ENCODE data around the gene AGR2. TPM values are rescaled to one million over a fixed set of nuclear protein-coding genes. Genes with fewer than 3 reads are reported as not detected.

AGR2 gene
- total RNA-seq, 4 donors from 2014 or later = not detected

- Histone ChIP-seq H3K4me1 (no peaks in the 10 kb centered on the region), H3K27me3 (no peaks in the 10 kb centered on the region), H3K9me3 (no peaks in the 10 kb centered on the region), H3K27ac (no peak overlapping the region), H3K4me3 (no peak overlapping the region), H3K36me3 (no peaks in the 10 kb centered on the region)
- DNase-seq (ENCODE audit: low spot score in 2 of 2) = no peak
- WGBS, 2 donors = 70 to 83% methylated on average over 3 of the region's 3 CpGs
- TF ChIP-seq POLR2A (IDR thresholded peaks at IDR 0.05) (no peak), EP300 (IDR thresholded peaks at IDR 0.05) (no peak), CTCF (IDR thresholded peaks at IDR 0.05) (no peak)
Observed at GRCh38 chr7:16805441-16805840, 642 bp upstream of the AGR2 start.

- WGBS, 2 donors = 85 to 86% methylated on average over 7 of the region's 7 CpGs
- TF ChIP-seq EP300 (IDR thresholded peaks at IDR 0.05) (no peak), CTCF (IDR thresholded peaks at IDR 0.05) (no peak), POLR2A (IDR thresholded peaks at IDR 0.05) (no peak)
- H3K36me3 ChIP-seq = no peaks in the 10 kb centered on the region
- no peaks in the 10 kb centered on the region for H3K4me1 ChIP-seq
- no peak overlapping the region for H3K27ac ChIP-seq
- H3K27me3 ChIP-seq = no peaks in the 10 kb centered on the region
- H3K4me3 ChIP-seq = no peak overlapping the region
- no peaks in the 10 kb centered on the region for H3K9me3 ChIP-seq
- DNase-seq (ENCODE audit: low spot score in 2 of 2) = no peak
Observed at GRCh38 chr7:16803881-16804673, 722 bp downstream of the AGR2 start.

GRCh38 chr7:16803125-16803524 lies 1.7 kb downstream of the AGR2 start:
- WGBS, 2 donors = 91 to 93% methylated on average over 4 of the region's 4 CpGs
- Histone ChIP-seq H3K4me1 (no peaks in the 10 kb centered on the region), H3K4me3 (no peak overlapping the region), H3K27me3 (no peaks in the 10 kb centered on the region), H3K9me3 (no peaks in the 10 kb centered on the region), H3K27ac (no peak overlapping the region), H3K36me3 (no peaks in the 10 kb centered on the region)
- DNase-seq (ENCODE audit: low spot score in 2 of 2) = no peak
- no peak for TF ChIP-seq CTCF (IDR thresholded peaks at IDR 0.05)
- TF ChIP-seq POLR2A (IDR thresholded peaks at IDR 0.05) = no peak
- TF ChIP-seq EP300 (IDR thresholded peaks at IDR 0.05) = no peak

- no peak for TF ChIP-seq EP300 (IDR thresholded peaks at IDR 0.05)
- Histone ChIP-seq H3K27ac (no peak overlapping the region), H3K4me3 (no peak overlapping the region), H3K36me3 (no peaks in the 10 kb centered on the region), H3K9me3 (no peaks in the 10 kb centered on the region), H3K4me1 (no peaks in the 10 kb centered on the region), H3K27me3 (no peaks in the 10 kb centered on the region)
- DNase-seq (ENCODE audit: low spot score in 2 of 2) = no peak
- WGBS, 2 donors = 90 to 96% methylated on average over 4 of the region's 4 CpGs
Observed at GRCh38 chr7:16801579-16801978, 3.2 kb downstream of the AGR2 start.

- DNase-seq (ENCODE audit: low spot score in 2 of 2) = no peak
- Histone ChIP-seq H3K4me1 (no peaks in the 10 kb centered on the region), H3K27ac (no peak overlapping the region), H3K4me3 (no peak overlapping the region), H3K36me3 (no peaks in the 10 kb centered on the region), H3K9me3 (no peaks in the 10 kb centered on the region), H3K27me3 (no peaks in the 10 kb centered on the region)
- peak in 4 of 5 experiments; percentile 21 to 48 (median 25) for TF ChIP-seq CTCF (IDR thresholded peaks at IDR 0.05)
- no peak for TF ChIP-seq EP300 (IDR thresholded peaks at IDR 0.05)
Observed at GRCh38 chr7:16801111-16801542, 3.7 kb downstream of the AGR2 start.

Measured in tibial nerve (tissue), 4 donors.